DND-41 (cell line): ENCODE measurements around the gene BCL2A1.

Source experiments
- ATAC-seq: fragments of 200-7000 bp; cut with Tn5 transposase; 3 replicates; pipeline ENCODE4 v1.9.1; 2021; ENCODE audit warnings: low read depth; ENCODE audit not compliant: insufficient read depth
- DNase-seq: peaks from one replicate; pipeline ENCODE4 v3.0.0-alpha.2; 2020
- H2AFZ ChIP-seq: 2 replicates; pipeline ENCODE4 v1.6.0; 2012; ENCODE audit warnings: low read depth, low read length
- H3K27ac ChIP-seq: 2 replicates; pipeline ENCODE4 v1.5.1; 2012; ENCODE audit warnings: low read length, inconsistent platforms
- H3K27me3 ChIP-seq: fragments of 200-600 bp; sonication (generic); 2 replicates; pipeline ENCODE4 v1.6.0; 2012; ENCODE audit warnings: low read length, mild to moderate bottlenecking, inconsistent platforms; ENCODE audit not compliant: insufficient read depth, poor library complexity
- H3K36me3 ChIP-seq: 2 replicates; pipeline ENCODE4 v1.5.1; 2012; ENCODE audit warnings: low read length, inconsistent platforms; ENCODE audit not compliant: insufficient read depth
- H3K4me1 ChIP-seq: 2 replicates; pipeline ENCODE4 v1.5.1; 2012; ENCODE audit warnings: mild to moderate bottlenecking, low read length; ENCODE audit not compliant: insufficient read depth
- H3K4me2 ChIP-seq: 2 replicates; pipeline ENCODE4 v1.6.0; 2012; ENCODE audit warnings: mild to moderate bottlenecking, moderate library complexity, low read length, inconsistent platforms; ENCODE audit not compliant: insufficient read depth
- H3K4me3 ChIP-seq, 2 experiments: fragments of 200-600 bp in 1 of 2; shearing (Covaris generic) in 1 of 2; 2 replicates each; pipeline ENCODE4 v1.5.1; 2012 to 2016; ENCODE audit warnings: inconsistent platforms in 2 of 2, low read length in 2 of 2, mild to moderate bottlenecking in 2 of 2, low read depth in 1 of 2, moderate library complexity in 1 of 2
- H3K79me2 ChIP-seq: 2 replicates; pipeline ENCODE4 v1.6.0; 2012; ENCODE audit warnings: low read length, inconsistent platforms; ENCODE audit not compliant: insufficient read depth
- H3K9ac ChIP-seq: 2 replicates; pipeline ENCODE4 v1.6.0; 2012; ENCODE audit warnings: low read depth, mild to moderate bottlenecking, inconsistent platforms, low read length, moderate library complexity
- H3K9me3 ChIP-seq: 2 replicates; pipeline ENCODE4 v1.5.1; 2012; ENCODE audit warnings: low read length, moderate library complexity, mild to moderate bottlenecking, inconsistent platforms; ENCODE audit not compliant: insufficient read depth, severe bottlenecking
- H4K20me1 ChIP-seq: 2 replicates; pipeline ENCODE4 v1.6.0; 2012; ENCODE audit warnings: low read length; ENCODE audit not compliant: insufficient read depth
- CTCF ChIP-seq: IDR thresholded peaks from 2 replicates; pipeline ENCODE4 v1.5.1; 2012; ENCODE audit warnings: borderline replicate concordance, low read length, moderate library complexity, mild to moderate bottlenecking; ENCODE audit not compliant: poor library complexity, severe bottlenecking; ENCODE audit errors: extremely low read depth
- EZH2 ChIP-seq: IDR thresholded peaks from 3 replicates; pipeline ENCODE4 v1.6.1; 2012; ENCODE audit warnings: borderline replicate concordance, low read depth, mild to moderate bottlenecking, moderate library complexity, low read length, inconsistent platforms; ENCODE audit not compliant: severe bottlenecking

Gene BCL2A1

DNA sequence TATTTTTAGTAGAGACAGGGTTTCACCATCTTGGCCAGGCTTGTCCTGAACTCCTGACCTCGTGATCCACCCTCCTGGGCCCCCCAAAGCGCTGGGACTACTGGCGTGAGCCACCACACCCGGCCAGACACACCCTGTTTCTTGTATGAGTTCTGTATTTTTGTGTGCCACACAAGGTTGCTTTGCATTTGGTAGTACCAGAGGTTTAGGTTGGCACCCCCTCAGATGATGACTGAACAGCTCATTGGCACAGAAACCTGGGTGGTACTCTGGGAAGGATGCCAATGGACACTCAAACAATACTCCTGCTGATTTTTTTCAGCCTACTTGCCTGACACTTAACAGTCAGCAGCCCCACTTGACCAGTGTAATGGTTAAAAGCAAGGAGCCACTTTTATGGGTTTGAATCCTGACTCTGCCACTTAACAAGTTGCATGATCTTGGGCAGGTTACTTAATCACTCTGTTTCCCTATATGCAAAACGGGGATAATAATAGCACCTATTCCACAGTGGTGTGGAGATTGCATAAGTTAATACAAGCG is 39.2 kb upstream of the BCL2A1 start:
- H3K36me3 ChIP-seq, result no peaks in the 10 kb centered on the region
- no peak overlapping the region for H2AFZ ChIP-seq
- H3K27ac ChIP-seq, result no peak overlapping the region
- no peaks in the 10 kb centered on the region for H3K27me3 ChIP-seq
- no peak for DNase-seq
- no peaks in the 10 kb centered on the region for H3K9me3 ChIP-seq
- no peak for ATAC-seq
- no peaks in the 10 kb centered on the region for H4K20me1 ChIP-seq
- no peak overlapping the region for H3K4me2 ChIP-seq
- no peaks in the 10 kb centered on the region for H3K4me1 ChIP-seq
- no peak overlapping the region for H3K4me3 ChIP-seq
- no peaks in the 10 kb centered on the region for H3K79me2 ChIP-seq
- no peak for TF ChIP-seq CTCF
- no peak for TF ChIP-seq EZH2
- no peak overlapping the region for H3K9ac ChIP-seq

DNA sequence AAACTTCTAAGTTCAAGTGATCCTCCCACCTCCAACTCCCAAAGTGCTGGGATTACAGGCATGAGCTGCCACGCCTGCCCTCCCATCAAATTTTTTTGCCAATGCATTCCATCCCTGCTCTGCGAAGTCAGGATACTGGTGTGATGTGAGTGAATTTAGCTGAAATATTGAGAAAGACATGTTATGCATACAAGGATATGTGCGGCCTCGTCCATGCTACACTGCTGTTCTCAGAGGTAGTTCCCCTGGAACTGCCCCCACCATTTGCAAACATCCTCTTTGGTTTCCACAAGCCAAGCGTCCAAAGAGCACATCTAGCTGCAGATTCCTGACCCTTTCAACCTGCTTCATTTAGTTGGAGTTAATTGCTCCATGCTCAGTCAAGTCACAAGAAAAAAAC is 36.5 kb upstream of the BCL2A1 start:
- H3K79me2 ChIP-seq, result no peaks in the 10 kb centered on the region
- no peak overlapping the region for H3K9ac ChIP-seq
- TF ChIP-seq CTCF, result no peak
- TF ChIP-seq EZH2, result no peak
- no peak for ATAC-seq
- H3K27ac ChIP-seq, result no peak overlapping the region
- no peak overlapping the region for H3K4me3 ChIP-seq
- no peak overlapping the region for H3K4me2 ChIP-seq
- H3K27me3 ChIP-seq, result no peaks in the 10 kb centered on the region
- no peaks in the 10 kb centered on the region for H3K36me3 ChIP-seq
- H4K20me1 ChIP-seq, result no peaks in the 10 kb centered on the region
- no peak for DNase-seq
- no peak overlapping the region for H2AFZ ChIP-seq
- no peaks in the 10 kb centered on the region for H3K9me3 ChIP-seq
- no peaks in the 10 kb centered on the region for H3K4me1 ChIP-seq

GRCh38 chr15:80006946-80007345 is 36.0 kb upstream of the BCL2A1 start:
- no peaks in the 10 kb centered on the region for H3K9me3 ChIP-seq

More at GRCh38 chr15:80006946-80007345, 36.0 kb upstream of the BCL2A1 start:
- no peak overlapping the region for H2AFZ ChIP-seq
- ATAC-seq (no peak), DNase-seq (no peak)
- H3K36me3 ChIP-seq, result no peaks in the 10 kb centered on the region
- H3K27me3 ChIP-seq, result no peaks in the 10 kb centered on the region
- H3K4me1 ChIP-seq, result no peaks in the 10 kb centered on the region
- H3K4me2 ChIP-seq, result no peak overlapping the region
- no peak overlapping the region for H3K9ac ChIP-seq
- no peak overlapping the region for H3K4me3 ChIP-seq
- no peaks in the 10 kb centered on the region for H4K20me1 ChIP-seq
- no peak overlapping the region for H3K27ac ChIP-seq
- no peaks in the 10 kb centered on the region for H3K79me2 ChIP-seq
- no peak for TF ChIP-seq EZH2
- no peak for TF ChIP-seq CTCF
